ENCODE data around the gene SPACA5.
"Not testable (repeated sequence)": the region's sequence is repeated elsewhere in the genome, so short reads cannot be mapped to it uniquely, and the experiment has no call there.

Gene SPACA5

DNA sequence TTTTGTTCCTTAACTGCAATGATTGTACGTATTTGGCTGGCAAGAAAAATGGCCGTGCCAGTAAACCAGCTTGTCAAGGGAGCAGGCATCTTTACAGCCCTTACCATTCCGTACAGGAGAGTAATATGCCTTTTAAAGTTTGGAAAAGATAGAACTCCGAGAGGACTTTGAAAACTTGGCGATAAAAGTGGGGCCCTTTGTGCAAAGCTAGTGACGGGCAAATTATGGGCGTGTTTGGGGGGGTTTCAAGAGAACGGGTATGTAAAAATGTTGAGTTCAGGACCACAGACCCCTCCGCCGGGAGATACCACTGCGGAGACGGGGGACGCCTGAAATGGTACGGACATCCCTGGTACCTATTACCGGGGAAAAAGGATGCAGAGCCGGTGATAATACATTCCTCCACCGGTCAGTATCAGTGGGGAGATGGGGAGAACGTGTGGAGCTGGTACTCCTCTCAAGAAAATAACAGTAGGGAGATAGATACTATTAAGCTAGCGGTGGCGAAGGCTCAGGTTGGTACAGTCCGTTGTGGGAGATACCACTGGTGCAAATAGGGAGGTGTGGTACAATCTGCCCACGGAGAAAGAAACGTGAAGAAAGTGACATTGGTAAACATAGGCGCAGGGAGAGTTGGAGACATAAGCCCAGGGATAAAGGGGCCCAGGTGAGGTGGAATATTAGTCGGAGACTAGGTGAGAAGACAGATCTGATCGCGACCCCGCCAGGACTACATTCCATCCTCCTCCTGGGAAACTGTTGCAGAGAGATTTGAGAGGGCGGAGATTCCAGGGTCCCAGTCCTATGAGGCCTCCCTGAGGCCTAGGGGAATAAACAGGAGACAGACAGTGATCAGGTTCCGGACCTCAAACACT, 14.5 kb downstream of the SPACA5 start:
- DNase-seq (ENCODE audit: low read depth in 2 of 2): peak; percentile 62 to 70

DNA sequence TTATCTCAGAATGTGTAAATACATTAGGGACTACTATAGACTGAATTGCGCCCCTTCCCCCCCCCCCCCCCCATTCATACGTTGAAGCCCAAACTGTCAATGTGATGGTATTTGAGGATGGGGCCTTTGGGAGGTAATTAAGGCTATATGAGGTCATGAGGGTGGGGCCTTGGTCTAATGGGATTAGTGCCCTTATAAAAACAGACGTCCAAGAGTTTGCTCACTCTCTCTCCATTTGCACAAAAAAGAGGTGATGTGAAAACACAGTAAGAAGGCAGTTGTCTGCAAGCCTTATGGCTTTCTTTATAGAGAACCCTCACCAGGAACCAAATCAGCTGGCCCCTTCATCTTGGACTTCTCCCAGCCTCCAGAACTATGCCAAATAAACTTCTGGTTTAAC, 15.3 kb downstream of the SPACA5 start:
- DNase-seq (ENCODE audit: low read depth in 2 of 2): no peak

- no peak for DNase-seq (ENCODE audit: low read depth in 2 of 2)
Measured at GRCh38 chrX:48022738-48023137, 15.9 kb downstream of the SPACA5 start.

- DNase-seq (ENCODE audit: low read depth in 2 of 2): peak in 1 of 2 donors; percentile 42
Measured at GRCh38 chrX:48025561-48025960, 18.8 kb downstream of the SPACA5 start.

- not testable (repeated sequence) for DNase-seq (ENCODE audit: low read depth in 2 of 2)
Measured at GRCh38 chrX:48027545-48027944, 20.8 kb downstream of the SPACA5 start.

- no peak for DNase-seq (ENCODE audit: low read depth in 2 of 2)
Measured at GRCh38 chrX:48028091-48028490, 21.3 kb downstream of the SPACA5 start.

- DNase-seq (ENCODE audit: low read depth in 2 of 2): no peak
Measured at GRCh38 chrX:48030237-48030636, 23.4 kb downstream of the SPACA5 start.

GRCh38 chrX:48030641-48031173, 23.9 kb downstream of the SPACA5 start:
- not testable (repeated sequence) for DNase-seq (ENCODE audit: low read depth in 2 of 2)

- no peak for DNase-seq (ENCODE audit: low read depth in 2 of 2)
Measured at GRCh38 chrX:48035891-48036290, 29.1 kb downstream of the SPACA5 start.

GRCh38 chrX:48043056-48043455, 36.3 kb downstream of the SPACA5 start:
- DNase-seq (ENCODE audit: low read depth in 2 of 2): no peak

DNA sequence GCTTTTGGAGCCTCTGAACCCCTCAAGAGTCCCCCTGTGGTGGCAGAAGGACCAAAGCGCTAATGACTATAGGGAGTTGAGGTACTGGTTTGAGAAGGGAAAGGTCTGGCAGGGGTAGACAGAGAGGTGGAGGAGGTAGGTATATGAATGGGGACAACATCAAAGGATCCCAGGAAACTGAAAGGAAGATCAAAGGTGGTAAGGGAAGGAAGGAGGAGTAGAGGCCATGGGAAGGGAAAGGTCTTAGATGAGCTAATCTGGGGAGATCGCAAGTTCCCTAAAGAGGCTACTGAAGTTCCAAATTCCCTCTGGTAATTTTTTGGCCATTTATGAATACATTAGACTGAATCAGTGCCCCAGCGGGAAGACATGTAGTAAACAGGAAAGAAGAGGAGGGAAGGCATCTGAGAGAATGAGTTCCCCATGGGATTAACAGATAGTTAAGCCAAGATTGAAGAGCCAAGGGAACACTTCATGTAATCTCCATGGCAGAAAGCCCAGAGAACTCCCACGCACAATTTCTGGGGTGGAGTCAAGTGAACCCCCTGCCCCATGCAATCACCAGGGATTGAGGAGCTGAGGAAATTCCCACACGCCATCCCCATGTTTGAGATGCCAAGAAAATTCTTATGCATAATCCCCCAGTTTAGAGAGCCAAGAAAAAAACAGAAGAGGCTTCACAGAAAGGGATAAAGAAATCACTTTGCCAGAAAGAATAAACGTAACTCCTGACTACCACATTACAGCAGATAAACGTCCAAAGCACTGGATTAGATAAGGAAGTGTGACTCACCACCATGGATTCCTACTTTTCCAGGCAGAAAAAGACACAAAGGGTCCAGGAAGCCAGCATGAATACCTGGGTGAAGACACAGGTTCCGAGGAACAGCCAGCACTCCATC, 38.9 kb downstream of the SPACA5 start:
- DNase-seq (ENCODE audit: low read depth in 2 of 2): no peak

DNA sequence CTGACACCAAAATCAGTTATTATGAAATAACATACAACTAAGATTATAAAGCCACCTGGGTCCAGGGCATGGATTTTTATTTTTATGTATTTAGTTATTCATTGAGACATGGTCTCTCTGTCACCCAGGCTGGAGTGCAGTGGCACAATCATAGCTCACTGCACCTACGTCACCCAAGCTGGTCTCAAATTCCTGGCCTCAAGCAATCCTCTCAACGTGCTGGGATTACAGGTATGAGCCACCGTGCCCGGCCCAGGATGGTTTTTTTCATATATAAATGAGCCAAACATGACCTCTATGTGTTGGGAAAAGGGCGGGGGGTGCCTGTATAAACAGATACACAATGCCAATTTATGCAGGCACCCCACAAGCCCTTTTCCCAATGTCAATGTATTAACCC, 40.1 kb downstream of the SPACA5 start:
- no peak for DNase-seq (ENCODE audit: low read depth in 2 of 2)

DNA sequence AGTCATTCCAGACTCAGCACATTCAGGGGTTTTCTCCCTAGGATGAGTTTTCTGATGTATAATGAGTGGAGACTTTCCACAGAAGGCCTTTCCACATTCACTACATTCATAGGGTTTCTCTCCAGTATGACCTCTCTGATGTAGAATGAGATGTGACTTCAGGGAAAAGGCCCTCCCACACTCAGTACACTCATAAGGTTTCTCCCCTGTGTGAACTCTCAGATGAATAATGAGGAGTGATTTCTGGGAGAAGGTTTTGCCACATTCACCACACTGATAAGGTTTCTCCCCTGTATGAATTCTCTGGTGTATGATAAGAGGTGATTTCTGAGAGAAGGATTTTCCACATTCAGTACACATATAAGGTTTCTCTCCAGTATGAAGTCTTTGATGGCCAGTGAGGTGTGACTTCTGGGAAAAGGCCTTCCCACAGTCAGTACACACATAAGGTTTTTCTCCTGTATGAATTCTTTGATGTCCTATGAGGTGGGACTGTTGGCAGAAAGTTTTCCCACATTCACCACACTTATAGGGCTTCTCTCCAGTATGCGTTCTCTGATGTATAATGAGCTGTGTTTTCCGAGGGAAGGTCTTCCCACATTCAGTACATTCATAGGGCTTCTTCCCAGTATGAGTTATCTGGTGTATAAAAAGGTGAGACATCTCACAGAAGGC, 52.0 kb downstream of the SPACA5 start:
- DNase-seq (ENCODE audit: low read depth in 2 of 2): no peak

GRCh38 chrX:48059296-48059639, 52.5 kb downstream of the SPACA5 start:
- no peak for DNase-seq (ENCODE audit: low read depth in 2 of 2)

All from stimulated activated CD4-positive, alpha-beta T cell treated with anti-CD3 and anti-CD28 coated beads, Interleukin-1b, Interleukin-23, amount 100 ng/mL, for 4 hours (primary cell).